ENCODE results near the gene UBTD1. TPM values are rescaled to one million over a fixed set of nuclear protein-coding genes. Genes with fewer than 3 reads are reported as not detected.

Gene UBTD1
- total and polyA plus RNA-seq, 8 donors = 16.6 to 41.0 (median 20.6) TPM

GRCh38 chr10:97571622-97572021 is 72.9 kb downstream of the UBTD1 start:
- TF ChIP-seq CTCF (IDR thresholded peaks at IDR 0.05) = no peak
- Histone ChIP-seq H3K9me3 (no peaks in the 10 kb centered on the region), H3K27ac (peak overlapping the region; percentile 57 to 62), H3K36me3 (peaks cover 0 to 42% of the 10 kb centered on the region in 2 donors), H3K27me3 (no peaks in the 10 kb centered on the region), H3K4me1 (peaks cover 6 to 17% of the 10 kb centered on the region in 2 donors), H3K4me3 (no peak overlapping the region)
- ATAC-seq (peak; percentile 64), DNase-seq (peak in 1 of 4 donors; percentile 38)
- intact Hi-C loops (cut with DNase I) = no loop called here

GRCh38 chr10:97572214-97572989 is 73.7 kb downstream of the UBTD1 start, which contains the start of gene ANKRD2:
ANKRD2 (plus strand) TSS chr10:97572779; CDS start chr10:97572789, 10 bp downstream.
- TF ChIP-seq CTCF (IDR thresholded peaks at IDR 0.05) = peak; percentile 73 to 84
- peak; percentile 79 for ATAC-seq

GRCh38 chr10:97573021-97573420 is 74.3 kb downstream of the UBTD1 start:
- peaks cover 6 to 17% of the 10 kb centered on the region in 2 donors for H3K4me1 ChIP-seq
- TF ChIP-seq CTCF (IDR thresholded peaks at IDR 0.05) = no peak
- no peak for DNase-seq
- peaks cover 0 to 3% of the 10 kb centered on the region in 2 donors for H3K27me3 ChIP-seq
- H3K4me3 ChIP-seq = no peak overlapping the region
- H3K27ac ChIP-seq = no peak overlapping the region
- intact Hi-C loops (cut with DNase I) = no loop called here
- peaks cover 0 to 39% of the 10 kb centered on the region in 2 donors for H3K36me3 ChIP-seq
- no peak for ATAC-seq
- H3K9me3 ChIP-seq = no peaks in the 10 kb centered on the region

More at GRCh38 chr10:97572214-97572989, 73.7 kb downstream of the UBTD1 start, which contains the start of gene ANKRD2:
- peak; percentile 34 to 85 (median 74) for DNase-seq
- intact Hi-C loops (cut with DNase I) = no loop called here
- Histone ChIP-seq H3K36me3 (peaks cover 0 to 42% of the 10 kb centered on the region in 2 donors), H3K27me3 (no peaks in the 10 kb centered on the region), H3K9me3 (no peaks in the 10 kb centered on the region), H3K4me3 (no peak within 1 kb of the TSS), H3K4me1 (peaks cover 6 to 17% of the 10 kb centered on the region in 2 donors), H3K27ac (peak within 1 kb of the TSS; percentile 57 to 62)

- ATAC-seq = no peak
- peaks cover 0 to 32% of the 10 kb centered on the region in 2 donors for H3K36me3 ChIP-seq
- no peak for TF ChIP-seq CTCF (IDR thresholded peaks at IDR 0.05)
- H3K27ac ChIP-seq = no peak overlapping the region
- H3K4me3 ChIP-seq = no peak overlapping the region
- intact Hi-C loops (cut with DNase I) = no loop called here
- H3K4me1 ChIP-seq = peaks cover 6 to 17% of the 10 kb centered on the region in 2 donors
- no peak for DNase-seq
- peaks cover 0 to 9% of the 10 kb centered on the region in 2 donors for H3K27me3 ChIP-seq
- H3K9me3 ChIP-seq = no peaks in the 10 kb centered on the region
These were observed 74.9 kb downstream of the UBTD1 start for GRCh38 chr10:97573672-97574071.

GRCh38 chr10:97574374-97575126 is 75.8 kb downstream of the UBTD1 start:
- Histone ChIP-seq H3K27ac (no peak overlapping the region), H3K9me3 (no peaks in the 10 kb centered on the region), H3K4me3 (no peak overlapping the region), H3K4me1 (peaks cover 6 to 17% of the 10 kb centered on the region in 2 donors), H3K36me3 (peaks cover 0 to 24% of the 10 kb centered on the region in 2 donors), H3K27me3 (peaks cover 0 to 13% of the 10 kb centered on the region in 2 donors)
- TF ChIP-seq CTCF (IDR thresholded peaks at IDR 0.05) = no peak
- ATAC-seq (peak; percentile 70), DNase-seq (peak in 2 of 4 donors; percentile 49 to 73)
- intact Hi-C loops (cut with DNase I) = no loop called here

Measured in left lung (tissue), 10 donors.